Esophagus muscularis mucosa (tissue), 4 donors: Measurements from ENCODE around the gene GPSM1. TPM values are rescaled to one million over a fixed set of nuclear protein-coding genes. Genes with fewer than 3 reads are reported as not detected.

Source experiments
- DNase-seq: peaks from one replicate; pipeline ENCODE4 v3.0.0-alpha.2; 2017; ENCODE audit errors: extremely low spot score
- H3K27ac ChIP-seq, 4 donors: fragments of 200-600 bp; sonication (generic); replicated peaks in 1 of 4; 1 replicate in 3 of 4; 2 replicates in 1 of 4; pipeline ENCODE4 v1.5.1; 2016 to 2019; ENCODE audit warnings: mild to moderate bottlenecking in 1 of 4
- H3K27me3 ChIP-seq, 4 donors: fragments of 200-600 bp; sonication (generic); one replicate each; pipeline versions ENCODE4 v1.5.1 to v1.6.0; 2016 to 2019
- H3K36me3 ChIP-seq, 4 donors: fragments of 200-600 bp; sonication (generic); one replicate each; pipeline ENCODE4 v1.5.1; 2016 to 2019
- H3K4me1 ChIP-seq, 4 donors: fragments of 200-600 bp; sonication (generic); one replicate each; pipeline ENCODE4 v1.5.1; 2016 to 2019
- H3K4me3 ChIP-seq, 4 donors: fragments of 200-600 bp; sonication (generic); 1 replicate in 2 of 4; 2 replicates in 2 of 4; pipeline ENCODE4 v1.5.1; 2016 to 2019; ENCODE audit warnings: mild to moderate bottlenecking in 4 of 4, moderate library complexity in 1 of 4
- H3K9me3 ChIP-seq, 4 donors: fragments of 200-600 bp; sonication (generic); 1 replicate in 3 of 4; 2 replicates in 1 of 4; pipeline ENCODE4 v1.5.1; 2016 to 2019
- EP300 ChIP-seq: sonication (generic); formaldehyde crosslinking; IDR thresholded peaks from one replicate; pipeline ENCODE4 v1.6.1; 2017; ENCODE audit warnings: antibody characterized with exemption
- POLR2A ChIP-seq: fragments of 450-650 bp; IDR thresholded peaks from one replicate; pipeline ENCODE4 v1.6.1; 2017; ENCODE audit warnings: antibody characterized with exemption, moderate library complexity, mild to moderate bottlenecking, low read depth
- POLR2AphosphoS5 ChIP-seq, 2 donors: sonication (generic); formaldehyde crosslinking; IDR thresholded peaks; one replicate each; pipeline ENCODE4 v1.6.1; 2017; ENCODE audit warnings: antibody characterized with exemption in 2 of 2
- WGBS: methylation state at CpG from one replicate; pipeline ENCODE4 v1.1.5; 2018; 5-methylcytosine and 5-hydroxymethylcytosine counted together
- intact Hi-C: fragments of 100-400 bp; cut with DNase I; formaldehyde crosslinking; loops from one replicate; pipeline ENCODE4 v1.15.1; 2023
- total RNA-seq, 4 donors: library from RNA; depleted of rRNA; stranded (reverse); fragments of >200 nt; gene quantifications; one replicate each; pipeline versions ENCODE4 v1.1.0 to v1.2.1, GENCODE V29; 2016
- TF ChIP-seq, protein P1 (sequence below), 3 experiments: fragments of 200-600 bp in 2 of 3; fragments of 450-650 bp in 1 of 3; sonication (generic) in 2 of 3; IDR thresholded peaks; one replicate each; pipeline ENCODE4 v1.5.1; 2017 to 2019; ENCODE audit warnings: antibody characterized with exemption in 3 of 3, mild to moderate bottlenecking in 2 of 3, moderate library complexity in 1 of 3

The GPSM1 gene
- total RNA-seq, 4 donors from 2014 or later = 8.3 to 18.5 (median 16.3) TPM

DNA sequence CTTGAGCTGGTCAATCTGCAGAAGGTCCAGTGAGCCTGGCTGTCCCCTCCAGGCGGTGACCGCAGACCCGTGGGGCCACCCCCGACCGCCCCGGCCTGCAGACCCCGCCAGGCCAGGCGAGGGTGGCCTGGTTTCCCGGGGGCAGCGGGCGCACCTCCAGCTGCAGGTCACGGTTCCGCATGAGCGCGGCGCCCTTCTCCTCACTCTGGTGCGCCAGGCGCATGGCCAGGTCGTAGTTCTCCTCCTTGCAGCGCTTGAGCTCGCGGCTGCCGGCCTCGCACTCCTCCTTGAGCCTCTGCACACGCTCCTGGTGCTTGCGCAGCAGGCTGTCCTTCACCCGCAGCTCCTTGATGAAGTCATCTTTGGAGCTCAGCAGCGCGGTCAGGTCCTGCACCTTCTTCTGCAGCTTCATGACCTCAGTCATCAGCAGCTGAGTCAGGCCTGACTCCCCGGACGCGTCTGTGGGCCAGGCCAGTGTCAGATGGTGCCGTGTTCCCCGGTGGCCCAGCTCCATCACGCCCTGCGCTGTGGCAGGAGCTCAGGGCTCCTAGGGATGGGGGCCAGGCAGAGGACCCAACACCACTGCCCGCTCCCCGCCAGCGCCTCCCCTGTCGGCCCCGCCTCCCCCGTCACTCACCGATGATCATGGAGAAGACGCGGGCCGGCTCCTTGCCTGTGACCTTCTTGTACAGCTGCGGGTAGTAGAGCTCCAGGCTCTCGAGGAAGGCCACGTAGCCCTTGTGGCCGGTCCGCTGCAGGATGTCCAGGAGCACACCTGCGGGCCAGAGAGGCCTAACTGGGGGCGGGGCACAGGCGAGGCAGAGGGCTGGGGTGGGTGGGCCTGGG, 43.6 kb downstream of the GPSM1 start:
- Histone ChIP-seq H3K4me3 (no peak overlapping the region), H3K4me1 (peaks cover 0 to 10% (median 6%) of the 10 kb centered on the region in 4 donors), H3K36me3 (peaks cover 0 to 9% (median 0%) of the 10 kb centered on the region in 4 donors), H3K9me3 (no peaks in the 10 kb centered on the region), H3K27ac (no peak overlapping the region), H3K27me3 (peaks cover 0 to 8% (median 0%) of the 10 kb centered on the region in 4 donors)
- no peak for DNase-seq
- no peak for TF ChIP-seq POLR2A
- intact Hi-C loops = no loop called here
- 94% methylated on average over 36 of the region's 54 CpGs for WGBS

DNA sequence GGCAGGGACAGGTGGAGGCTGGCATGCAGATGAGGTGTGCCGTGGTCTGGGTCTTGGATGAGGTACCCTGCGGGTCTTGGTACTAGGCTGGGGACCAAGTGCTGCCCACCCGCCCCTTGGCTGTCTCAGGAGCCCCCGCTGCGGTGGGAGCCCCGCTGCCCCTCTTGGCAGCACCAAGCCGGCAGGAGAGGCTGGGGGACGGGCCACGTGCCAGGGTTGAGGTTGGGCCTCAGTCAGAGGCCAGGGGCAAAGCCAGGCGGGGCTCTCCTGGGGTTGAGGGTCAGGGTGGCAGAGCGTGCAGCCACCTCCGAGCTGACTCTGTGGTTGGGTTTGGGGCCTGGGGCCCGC, 44.2 kb downstream of the GPSM1 start:
- intact Hi-C loops = no loop called here
- peaks cover 0 to 11% (median 0%) of the 10 kb centered on the region in 4 donors for H3K36me3 ChIP-seq
- no peak for DNase-seq
- no peak overlapping the region for H3K27ac ChIP-seq
- peaks cover 0 to 6% (median 0%) of the 10 kb centered on the region in 4 donors for H3K27me3 ChIP-seq
- H3K9me3 ChIP-seq = no peaks in the 10 kb centered on the region
- peaks cover 0 to 10% (median 6%) of the 10 kb centered on the region in 4 donors for H3K4me1 ChIP-seq
- TF ChIP-seq, protein P1, sequence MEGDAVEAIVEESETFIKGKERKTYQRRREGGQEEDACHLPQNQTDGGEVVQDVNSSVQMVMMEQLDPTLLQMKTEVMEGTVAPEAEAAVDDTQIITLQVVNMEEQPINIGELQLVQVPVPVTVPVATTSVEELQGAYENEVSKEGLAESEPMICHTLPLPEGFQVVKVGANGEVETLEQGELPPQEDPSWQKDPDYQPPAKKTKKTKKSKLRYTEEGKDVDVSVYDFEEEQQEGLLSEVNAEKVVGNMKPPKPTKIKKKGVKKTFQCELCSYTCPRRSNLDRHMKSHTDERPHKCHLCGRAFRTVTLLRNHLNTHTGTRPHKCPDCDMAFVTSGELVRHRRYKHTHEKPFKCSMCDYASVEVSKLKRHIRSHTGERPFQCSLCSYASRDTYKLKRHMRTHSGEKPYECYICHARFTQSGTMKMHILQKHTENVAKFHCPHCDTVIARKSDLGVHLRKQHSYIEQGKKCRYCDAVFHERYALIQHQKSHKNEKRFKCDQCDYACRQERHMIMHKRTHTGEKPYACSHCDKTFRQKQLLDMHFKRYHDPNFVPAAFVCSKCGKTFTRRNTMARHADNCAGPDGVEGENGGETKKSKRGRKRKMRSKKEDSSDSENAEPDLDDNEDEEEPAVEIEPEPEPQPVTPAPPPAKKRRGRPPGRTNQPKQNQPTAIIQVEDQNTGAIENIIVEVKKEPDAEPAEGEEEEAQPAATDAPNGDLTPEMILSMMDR (IDR thresholded peaks at IDR 0.05) = no peak
- TF ChIP-seq POLR2AphosphoS5 (IDR thresholded peaks at IDR 0.05) (no peak), EP300 (no peak), POLR2A (no peak)
- H3K4me3 ChIP-seq = no peak overlapping the region
- 71% methylated on average over 3 of the region's 13 CpGs for WGBS

DNA sequence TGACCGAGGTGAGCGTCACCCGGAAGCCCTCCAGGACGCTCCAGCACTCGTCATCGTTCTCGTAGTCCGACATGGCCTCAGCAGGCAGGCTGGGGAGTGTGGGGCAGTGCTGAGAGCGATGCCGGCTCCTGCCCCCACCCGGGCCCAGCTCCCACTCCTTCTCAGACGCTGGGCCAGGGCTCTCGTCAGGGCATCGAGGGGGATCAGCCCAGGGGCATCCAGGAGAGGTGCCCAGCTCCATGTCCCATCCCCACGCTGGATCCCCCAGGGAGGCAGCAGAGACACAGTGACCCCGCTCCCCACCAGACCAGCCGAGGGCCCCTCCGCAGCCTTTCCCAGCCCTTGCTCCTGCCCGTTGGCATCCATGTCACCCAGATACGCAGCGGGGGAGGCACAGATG, 44.7 kb downstream of the GPSM1 start:
- H3K4me1 ChIP-seq = peaks cover 0 to 10% (median 6%) of the 10 kb centered on the region in 4 donors
- no peak overlapping the region for H3K27ac ChIP-seq
- H3K36me3 ChIP-seq = peaks cover 0 to 11% (median 0%) of the 10 kb centered on the region in 4 donors
- H3K27me3 ChIP-seq = peaks cover 0 to 1% (median 0%) of the 10 kb centered on the region in 4 donors
- 87% methylated on average over 6 of the region's 21 CpGs for WGBS
- no peak for TF ChIP-seq EP300
- TF ChIP-seq POLR2AphosphoS5 (IDR thresholded peaks at IDR 0.05) = no peak
- no peak for TF ChIP-seq POLR2A
- TF ChIP-seq, protein P1 (IDR thresholded peaks at IDR 0.05) = no peak
- intact Hi-C loops = no loop called here
- no peak for DNase-seq
- no peak overlapping the region for H3K4me3 ChIP-seq
- no peaks in the 10 kb centered on the region for H3K9me3 ChIP-seq

DNA sequence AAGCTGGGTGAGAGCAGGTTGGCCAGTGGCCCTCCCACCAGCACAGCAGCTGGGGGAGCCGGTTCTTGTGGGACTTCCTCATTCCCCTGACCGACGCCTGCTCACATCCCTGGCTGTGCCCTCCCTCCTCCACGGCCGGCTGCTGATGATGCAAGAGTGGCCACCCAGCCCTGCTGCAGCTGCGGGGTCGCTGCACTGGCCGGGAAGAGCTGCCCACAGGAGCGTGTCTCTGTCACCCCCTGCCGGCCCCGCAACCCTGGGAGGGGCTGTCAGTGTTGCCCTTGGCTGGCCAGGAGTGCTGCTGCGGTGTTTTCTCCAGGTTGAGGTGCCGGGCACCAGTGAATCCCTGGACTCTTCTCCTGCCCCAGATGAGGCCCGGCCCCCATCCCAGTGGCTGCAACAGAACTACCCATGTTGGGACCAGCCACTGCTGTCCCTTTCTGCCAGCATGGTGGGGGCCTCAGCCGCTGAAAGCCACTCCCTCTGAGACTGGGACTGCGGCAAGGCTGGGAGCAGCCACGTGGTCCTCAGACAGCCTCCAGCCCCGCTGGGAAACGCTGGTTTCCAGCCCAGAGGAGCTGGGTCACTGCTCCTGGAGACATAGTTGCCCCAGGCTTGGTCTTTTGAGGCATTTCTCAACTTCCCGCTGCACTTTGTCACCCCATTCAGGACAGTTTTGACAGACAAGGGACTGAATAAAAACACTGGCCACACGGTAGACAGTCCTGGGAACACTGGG, 45.4 kb downstream of the GPSM1 start:
- Histone ChIP-seq H3K9me3 (no peaks in the 10 kb centered on the region), H3K36me3 (peaks cover 0 to 11% (median under 1%) of the 10 kb centered on the region in 4 donors), H3K27me3 (no peaks in the 10 kb centered on the region), H3K4me1 (peaks cover 0 to 10% (median 6%) of the 10 kb centered on the region in 4 donors), H3K4me3 (peak overlapping the region; percentile 16 to 30 (median 24)), H3K27ac (no peak overlapping the region)
- intact Hi-C loops = no loop called here
- no peak for TF ChIP-seq EP300
- no peak for TF ChIP-seq POLR2AphosphoS5 (IDR thresholded peaks at IDR 0.05)
- TF ChIP-seq, protein P1 (IDR thresholded peaks at IDR 0.05) = no peak
- no peak for TF ChIP-seq POLR2A
- DNase-seq = no peak
- WGBS = 22% methylated on average over 5 of the region's 21 CpGs
